ENCODE data around the gene MCC. TPM values are rescaled to one million over a fixed set of nuclear protein-coding genes. Genes with fewer than 3 reads are reported as not detected.

Gene MCC
- total RNA-seq, 1 donor from 2014 or later, result 2.5 TPM

GRCh38 chr5:113293068-113293974 is 194.9 kb downstream of the MCC start:
- peak; percentile 57 for DNase-seq (ENCODE audit: low spot score)
- Histone ChIP-seq H3K79me2 (ENCODE audit: low read depth) (no peaks in the 10 kb centered on the region), H3K27me3 (peaks cover 45% of the 10 kb centered on the region), H4K20me1 (ENCODE audit: low read depth) (peaks cover 4% of the 10 kb centered on the region), H3K9ac (no peak overlapping the region), H3K4me2 (peak overlapping the region; percentile 83), H3K4me1 (peaks cover 15% of the 10 kb centered on the region), H3K4me3 (peak overlapping the region; percentile 63), H3F3A (ENCODE audit: low read depth) (peaks cover 34% of the 10 kb centered on the region), H3K27ac (no peak overlapping the region), H3K36me3 (no peaks in the 10 kb centered on the region), H3K9me3 (ENCODE audit: low read depth) (no peaks in the 10 kb centered on the region), H2AFZ (replicated peaks) (peak overlapping the region; percentile 90)
- H3K27me3 Mint-ChIP-seq (ENCODE audit: insufficient read depth, low read depth), result peaks cover 16% of the 10 kb centered on the region
- TF ChIP-seq EZH2 (IDR thresholded peaks at IDR 0.05) (peak; percentile 47), EZH2phosphoT487 (IDR thresholded peaks at IDR 0.05) (no peak)
- peaks cover 33% of the 10 kb centered on the region for H3K4me1 Mint-ChIP-seq
- H3K27ac Mint-ChIP-seq, result no peak overlapping the region
- peak overlapping the region; percentile 96 for H3K4me3 Mint-ChIP-seq
- H3K9me3 Mint-ChIP-seq, result peaks cover under 1% of the 10 kb centered on the region
- no peaks in the 10 kb centered on the region for H3K36me3 Mint-ChIP-seq

- Mint-ChIP-seq H3K4me1 (peaks cover 33% of the 10 kb centered on the region), H3K4me3 (peak overlapping the region; percentile 96), H3K9me3 (peaks cover 6% of the 10 kb centered on the region), H3K36me3 (peaks cover 3% of the 10 kb centered on the region), H3K27me3 (ENCODE audit: insufficient read depth, low read depth) (peaks cover 18% of the 10 kb centered on the region), H3K27ac (no peak overlapping the region)
- Histone ChIP-seq H3K4me2 (peak overlapping the region; percentile 83), H3F3A (ENCODE audit: low read depth) (peaks cover 34% of the 10 kb centered on the region), H3K79me2 (ENCODE audit: low read depth) (no peaks in the 10 kb centered on the region), H2AFZ (replicated peaks) (no peak overlapping the region), H4K20me1 (ENCODE audit: low read depth) (peaks cover 4% of the 10 kb centered on the region), H3K4me1 (peaks cover 15% of the 10 kb centered on the region), H3K4me3 (peak overlapping the region; percentile 63), H3K27ac (no peak overlapping the region), H3K9ac (no peak overlapping the region), H3K9me3 (ENCODE audit: low read depth) (no peaks in the 10 kb centered on the region), H3K27me3 (peaks cover 45% of the 10 kb centered on the region), H3K36me3 (no peaks in the 10 kb centered on the region)
- peak; percentile 28 for DNase-seq (ENCODE audit: low spot score)
- TF ChIP-seq EZH2 (IDR thresholded peaks at IDR 0.05), result no peak
- TF ChIP-seq CTCF (IDR thresholded peaks at IDR 0.05), result no peak
- no peak for TF ChIP-seq EZH2phosphoT487 (IDR thresholded peaks at IDR 0.05)
These were observed 195.8 kb downstream of the MCC start for GRCh38 chr5:113292462-113292861.

GRCh38 chr5:113283558-113283957 is 204.7 kb downstream of the MCC start:
- peaks cover 6% of the 10 kb centered on the region for H3K9me3 Mint-ChIP-seq
- no peaks in the 10 kb centered on the region for H3K9me3 ChIP-seq (ENCODE audit: low read depth)
- no peak for DNase-seq (ENCODE audit: low spot score)
- no peak overlapping the region for H3K9ac ChIP-seq
- H3K36me3 ChIP-seq, result no peaks in the 10 kb centered on the region
- H3K4me3 Mint-ChIP-seq, result no peak overlapping the region
- peaks cover 2% of the 10 kb centered on the region for H3K27me3 Mint-ChIP-seq (ENCODE audit: insufficient read depth, low read depth)
- peaks cover 15% of the 10 kb centered on the region for H3K4me1 ChIP-seq
- H4K20me1 ChIP-seq (ENCODE audit: low read depth), result no peaks in the 10 kb centered on the region
- no peaks in the 10 kb centered on the region for H3K4me1 Mint-ChIP-seq
- H2AFZ ChIP-seq (replicated peaks), result no peak overlapping the region
- H3K36me3 Mint-ChIP-seq, result peaks cover 6% of the 10 kb centered on the region
- no peaks in the 10 kb centered on the region for H3F3A ChIP-seq (ENCODE audit: low read depth)
- H3K27ac ChIP-seq, result no peak overlapping the region
- no peak overlapping the region for H3K27ac Mint-ChIP-seq
- no peak overlapping the region for H3K4me3 ChIP-seq
- H3K4me2 ChIP-seq, result no peak overlapping the region
- no peaks in the 10 kb centered on the region for H3K27me3 ChIP-seq
- H3K79me2 ChIP-seq (ENCODE audit: low read depth), result peaks cover 9% of the 10 kb centered on the region
- no peak for TF ChIP-seq EZH2 (IDR thresholded peaks at IDR 0.05)
- TF ChIP-seq CTCF (IDR thresholded peaks at IDR 0.05), result no peak
- no peak for TF ChIP-seq EZH2phosphoT487 (IDR thresholded peaks at IDR 0.05)

- H3K36me3 Mint-ChIP-seq, result peaks cover 3% of the 10 kb centered on the region
- peaks cover under 1% of the 10 kb centered on the region for H3K27me3 Mint-ChIP-seq (ENCODE audit: insufficient read depth, low read depth)
- no peaks in the 10 kb centered on the region for H3K9me3 ChIP-seq (ENCODE audit: low read depth)
- no peaks in the 10 kb centered on the region for H3F3A ChIP-seq (ENCODE audit: low read depth)
- no peaks in the 10 kb centered on the region for H3K27me3 ChIP-seq
- H4K20me1 ChIP-seq (ENCODE audit: low read depth), result no peaks in the 10 kb centered on the region
- no peak for DNase-seq (ENCODE audit: low spot score)
- H3K4me1 ChIP-seq, result peaks cover 15% of the 10 kb centered on the region
- H3K79me2 ChIP-seq (ENCODE audit: low read depth), result peaks cover 9% of the 10 kb centered on the region
- no peak overlapping the region for H2AFZ ChIP-seq (replicated peaks)
- TF ChIP-seq CTCF (IDR thresholded peaks at IDR 0.05) (no peak), EZH2phosphoT487 (IDR thresholded peaks at IDR 0.05) (no peak), EZH2 (IDR thresholded peaks at IDR 0.05) (no peak)
- H3K9ac ChIP-seq, result no peak overlapping the region
- H3K36me3 ChIP-seq, result no peaks in the 10 kb centered on the region
- H3K4me2 ChIP-seq, result no peak overlapping the region
- H3K9me3 Mint-ChIP-seq, result no peaks in the 10 kb centered on the region
- H3K27ac Mint-ChIP-seq, result no peak overlapping the region
- H3K4me1 Mint-ChIP-seq, result no peaks in the 10 kb centered on the region
- no peak overlapping the region for H3K4me3 Mint-ChIP-seq
- H3K4me3 ChIP-seq, result no peak overlapping the region
- no peak overlapping the region for H3K27ac ChIP-seq
These were observed 205.8 kb downstream of the MCC start for GRCh38 chr5:113282472-113282871.
